SK-N-SH treated with all-trans-retinoic acid at 6 μM for 48 hours (cell line): Measurements from ENCODE around the gene CHMP6.

Experiments used
- ATAC-seq: fragments of 200-7000 bp; cut with Tn5 transposase; 3 replicates; pipeline ENCODE4 v1.9.1; 2020; ENCODE audit warnings: mild to moderate bottlenecking, moderate library complexity
- ARNTL ChIP-seq: fragments of 450-650 bp; formaldehyde crosslinking; IDR thresholded peaks from 2 replicates; pipeline ENCODE4 v1.5.0; 2020; ENCODE audit warnings: low read depth, mild to moderate bottlenecking, moderate library complexity, borderline replicate concordance
- BACH2 ChIP-seq: fragments of 250-450 bp; sonication (Bioruptor Pico); IDR thresholded peaks from 2 replicates; pipeline ENCODE4 v1.9.0; 2021; ENCODE audit warnings: mild to moderate bottlenecking, borderline replicate concordance
- CREB5 ChIP-seq: fragments of 250-450 bp; sonication (Bioruptor Pico); IDR thresholded peaks from 2 replicates; pipeline ENCODE4 v1.5.1; 2020; ENCODE audit warnings: low read depth, mild to moderate bottlenecking, moderate library complexity
- CSDC2 ChIP-seq: fragments of 250-450 bp; sonication (Bioruptor Pico); IDR thresholded peaks from 2 replicates; pipeline ENCODE4 v1.5.0; 2020; ENCODE audit warnings: mild to moderate bottlenecking, moderate library complexity
- ESRRG ChIP-seq: fragments of 250-450 bp; sonication (Bioruptor Pico); IDR thresholded peaks from 2 replicates; pipeline ENCODE4 v1.6.1; 2021; ENCODE audit warnings: mild to moderate bottlenecking
- GLIS3 ChIP-seq: fragments of 250-450 bp; sonication (Bioruptor Pico); IDR thresholded peaks from 2 replicates; pipeline ENCODE4 v1.5.0; 2020; ENCODE audit warnings: mild to moderate bottlenecking, moderate library complexity
- ISL1 ChIP-seq: fragments of 250-450 bp; sonication (Bioruptor Pico); IDR thresholded peaks from 2 replicates; pipeline ENCODE4 v2.1.2; 2022; ENCODE audit warnings: mild to moderate bottlenecking, moderate library complexity
- OSR1 ChIP-seq: fragments of 250-450 bp; sonication (Bioruptor Pico); IDR thresholded peaks from 2 replicates; pipeline ENCODE4 v1.8.0; 2022; ENCODE audit warnings: moderate library complexity, mild to moderate bottlenecking, inconsistent platforms
- PATZ1 ChIP-seq: fragments of 250-450 bp; sonication (Bioruptor Pico); IDR thresholded peaks from 2 replicates; pipeline ENCODE4 v1.8.0; 2020; ENCODE audit warnings: mild to moderate bottlenecking, moderate library complexity, borderline replicate concordance
- POU6F1 ChIP-seq: fragments of 250-450 bp; sonication (Bioruptor Pico); IDR thresholded peaks from 2 replicates; pipeline ENCODE4 v1.8.0; 2021; ENCODE audit warnings: low read depth, mild to moderate bottlenecking, moderate library complexity, borderline replicate concordance
- PPARA ChIP-seq: fragments of 250-450 bp; sonication (Bioruptor Pico); IDR thresholded peaks from 2 replicates; pipeline ENCODE4 v1.5.0; 2020; ENCODE audit warnings: mild to moderate bottlenecking, borderline replicate concordance
- RARB ChIP-seq: fragments of 250-450 bp; sonication (Bioruptor Pico); IDR thresholded peaks from 2 replicates; pipeline ENCODE4 v1.8.0; 2021; ENCODE audit warnings: mild to moderate bottlenecking, moderate library complexity
- SNAI2 ChIP-seq: fragments of 250-450 bp; sonication (Bioruptor Pico); IDR thresholded peaks from 2 replicates; pipeline ENCODE4 v1.5.0; 2020; ENCODE audit warnings: mild to moderate bottlenecking, moderate library complexity
- TOX ChIP-seq: fragments of 250-450 bp; sonication (Bioruptor Pico); IDR thresholded peaks from 2 replicates; pipeline ENCODE4 v1.8.0; 2021; ENCODE audit warnings: mild to moderate bottlenecking, moderate library complexity, borderline replicate concordance
- TSHZ2 ChIP-seq: fragments of 250-450 bp; sonication (Bioruptor Pico); IDR thresholded peaks from 2 replicates; pipeline ENCODE4 v1.5.0; 2020; ENCODE audit warnings: mild to moderate bottlenecking, moderate library complexity
- ZC3H10 ChIP-seq: fragments of 250-450 bp; sonication (Bioruptor Pico); IDR thresholded peaks from 2 replicates; pipeline ENCODE4 v1.5.1; 2021; ENCODE audit warnings: mild to moderate bottlenecking, moderate library complexity
- ZFP3 ChIP-seq: fragments of 250-450 bp; sonication (Bioruptor Pico); IDR thresholded peaks from 2 replicates; pipeline ENCODE4 v1.5.0; 2020; ENCODE audit warnings: mild to moderate bottlenecking, moderate library complexity
- ZFP30 ChIP-seq: fragments of 450-650 bp; formaldehyde crosslinking; IDR thresholded peaks from 2 replicates; pipeline ENCODE4 v1.5.0; 2022; ENCODE audit warnings: mild to moderate bottlenecking, moderate library complexity
- ZNF565 ChIP-seq: fragments of 450-650 bp; formaldehyde crosslinking; conservative IDR thresholded peaks from 2 replicates; pipeline ENCODE4 v1.5.0; 2020; ENCODE audit warnings: low read depth, mild to moderate bottlenecking, moderate library complexity
- ZNF70 ChIP-seq: fragments of 450-650 bp; formaldehyde crosslinking; IDR thresholded peaks from 2 replicates; pipeline ENCODE4 v1.5.0; 2020; ENCODE audit warnings: mild to moderate bottlenecking, moderate library complexity
- ZNF8 ChIP-seq: fragments of 450-650 bp; formaldehyde crosslinking; IDR thresholded peaks from 2 replicates; pipeline ENCODE4 v1.5.0; 2020; ENCODE audit warnings: mild to moderate bottlenecking, moderate library complexity

The CHMP6 gene

GRCh38 chr17:81006891-81007290 is 15.2 kb downstream of the CHMP6 start (continued):
- TF ChIP-seq PATZ1 (CRISPR knock-in tag), result no peak

GRCh38 chr17:81008140-81008539 is 16.5 kb downstream of the CHMP6 start:
- no peak for TF ChIP-seq GLIS3 (CRISPR knock-in tag)
- no peak for TF ChIP-seq OSR1
- TF ChIP-seq POU6F1 (CRISPR knock-in tag), result no peak
- TF ChIP-seq CREB5 (CRISPR knock-in tag), result no peak
- TF ChIP-seq CSDC2 (CRISPR knock-in tag), result no peak
- TF ChIP-seq ZNF565 (CRISPR knock-in tag), result no peak
- no peak for TF ChIP-seq ZNF70
- TF ChIP-seq ESRRG (CRISPR knock-in tag), result no peak
- TF ChIP-seq, all 23 proteins: peak for 0

GRCh38 chr17:81009136-81009535 is 17.5 kb downstream of the CHMP6 start:
- TF ChIP-seq RARB (CRISPR knock-in tag) (no peak), ZFP30 (CRISPR knock-in tag) (no peak), ZNF8 (CRISPR knock-in tag) (no peak), PPARA (CRISPR knock-in tag) (no peak), ISL1 (CRISPR knock-in tag) (no peak), POU6F1 (CRISPR knock-in tag) (no peak), TSHZ2 (no peak), TOX (CRISPR knock-in tag) (no peak), ZFP3 (CRISPR knock-in tag) (no peak), ZC3H10 (no peak), CREB5 (CRISPR knock-in tag) (no peak), CSDC2 (CRISPR knock-in tag) (no peak), GLIS3 (CRISPR knock-in tag) (no peak), BACH2 (CRISPR knock-in tag) (no peak), ESRRG (CRISPR knock-in tag) (no peak), SNAI2 (CRISPR knock-in tag) (no peak), PATZ1 (CRISPR knock-in tag) (no peak), ARNTL (no peak)
- ATAC-seq, result no peak

More at GRCh38 chr17:81008140-81008539, 16.5 kb downstream of the CHMP6 start:
- ATAC-seq, result no peak
